Stimulated activated CD8-positive, alpha-beta memory T cell treated with anti-CD3 and anti-CD28 coated beads, Interleukin-15, amount 100 ng/mL, for 48 hours (primary cell): ENCODE data around the gene HOXD12.

Experiments
- DNase-seq, 2 donors: peaks; one replicate each; pipeline ENCODE4 v3.0.0-alpha.2; 2020; ENCODE audit warnings: low read depth in 2 of 2

The HOXD12 gene

GRCh38 chr2:176081376-176081836 lies 18.2 kb upstream of the HOXD12 start:
- DNase-seq: no peak

- no peak for DNase-seq
These were observed 17.6 kb upstream of the HOXD12 start for GRCh38 chr2:176081837-176082524.

- DNase-seq: no peak
These were observed 17.1 kb upstream of the HOXD12 start for GRCh38 chr2:176082525-176082823.

- DNase-seq: no peak
These were observed 16.5 kb upstream of the HOXD12 start for GRCh38 chr2:176082824-176083751.

GRCh38 chr2:176083796-176084261 lies 15.8 kb upstream of the HOXD12 start, which contains the start of gene EVX2:
TSS of gene EVX2 (minus strand) at chr2:176083962. CDS start at chr2:176083776, 186 bp downstream.
- no peak for DNase-seq

GRCh38 chr2:176084611-176085119 lies 14.9 kb upstream of the HOXD12 start:
- no peak for DNase-seq

- no peak for DNase-seq
These were observed 14.3 kb upstream of the HOXD12 start for GRCh38 chr2:176085120-176085788.

GRCh38 chr2:176085861-176086771 lies 13.5 kb upstream of the HOXD12 start:
- no peak for DNase-seq

GRCh38 chr2:176087330-176088047 lies 12.1 kb upstream of the HOXD12 start:
- DNase-seq: no peak

- no peak for DNase-seq
These were observed 11.3 kb upstream of the HOXD12 start for GRCh38 chr2:176088048-176088936.

- no peak for DNase-seq
These were observed 10.4 kb upstream of the HOXD12 start for GRCh38 chr2:176088937-176089842.

- DNase-seq: no peak
These were observed 9.7 kb upstream of the HOXD12 start for GRCh38 chr2:176089843-176090395.

- no peak for DNase-seq
These were observed 8.7 kb upstream of the HOXD12 start for GRCh38 chr2:176090862-176091261.

- no peak for DNase-seq
These were observed 8.0 kb upstream of the HOXD12 start for GRCh38 chr2:176091329-176092258.

- no peak for DNase-seq
These were observed 7.1 kb upstream of the HOXD12 start, which contains the start of gene HOXD13 for GRCh38 chr2:176092270-176093144. TSS of gene HOXD13 (plus strand) at chr2:176092721. CDS start at chr2:176092891, 170 bp downstream.
